GM19193 (cell line): Measurements from ENCODE around the gene NR1D2.

Experiments
- POLR2A ChIP-seq: IDR thresholded peaks from 4 replicates; pipeline ENCODE4 v1.6.1; 2011; ENCODE audit not compliant: insufficient read depth, insufficient read length; ENCODE audit errors: extremely low read depth

Gene NR1D2

DNA sequence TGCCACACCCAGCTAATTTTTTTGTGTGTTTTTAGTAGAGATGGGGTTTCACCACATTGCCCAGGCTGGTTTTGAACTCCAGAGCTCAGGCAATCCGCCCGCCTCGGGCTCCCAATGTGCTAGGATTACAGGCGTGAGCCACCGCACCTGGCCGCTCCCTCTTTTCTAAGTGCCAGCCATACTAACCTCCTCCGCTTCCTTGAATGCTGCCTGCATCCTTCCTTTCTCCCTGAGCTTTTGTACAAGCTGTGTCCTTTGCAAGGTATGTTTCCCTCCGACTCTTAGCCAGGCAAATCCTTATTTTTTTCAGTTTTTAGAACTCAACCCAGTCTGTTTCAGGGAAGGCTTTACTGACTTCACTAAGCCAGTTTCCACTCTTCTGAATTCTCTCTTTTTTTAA, 60.6 kb downstream of the NR1D2 start:
- no peak for TF ChIP-seq POLR2A

- TF ChIP-seq POLR2A = no peak
These were observed 67.6 kb downstream of the NR1D2 start for GRCh38 chr3:24012589-24013269.

GRCh38 chr3:24017305-24017704, 72.2 kb downstream of the NR1D2 start:
- TF ChIP-seq POLR2A = no peak

DNA sequence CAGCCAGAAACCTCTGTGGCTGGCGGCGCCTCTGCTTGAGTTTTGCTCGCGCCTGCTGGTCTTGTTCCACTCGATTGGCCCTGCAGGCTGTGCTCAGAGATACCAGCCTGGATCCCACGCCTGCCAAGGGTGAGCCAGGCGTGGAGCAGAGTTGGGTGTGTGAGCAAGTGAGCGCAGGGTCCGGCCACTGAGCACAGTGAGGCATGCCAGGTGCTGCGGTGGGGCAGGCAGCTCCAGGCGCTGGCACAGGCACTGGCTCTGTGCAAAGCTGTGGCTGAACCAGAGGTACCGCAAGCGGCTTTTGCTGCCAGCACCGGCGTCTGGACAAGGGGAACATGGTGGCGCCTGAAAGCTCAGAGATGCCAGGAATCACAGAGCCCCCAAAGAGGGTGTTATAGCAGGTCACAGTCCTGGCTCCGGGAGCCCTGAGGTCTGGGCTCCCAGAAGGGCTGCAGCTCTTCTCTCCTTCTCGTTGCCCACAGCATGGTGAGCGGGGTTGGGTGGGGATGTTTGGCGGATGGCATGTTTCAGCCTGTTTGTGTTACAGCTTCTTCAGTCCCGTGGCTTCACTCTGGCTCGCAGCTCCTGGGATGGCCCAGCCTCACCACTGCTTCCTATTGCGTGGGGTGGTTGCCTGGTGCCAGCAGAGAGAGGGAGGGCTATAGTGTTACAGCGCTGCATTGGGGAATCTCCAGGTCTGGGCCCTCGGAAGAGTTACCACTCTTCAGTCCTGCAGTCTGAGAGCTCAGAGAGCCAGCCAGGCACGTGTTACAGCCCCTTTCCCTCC, 73.9 kb downstream of the NR1D2 start:
- TF ChIP-seq POLR2A = no peak

GRCh38 chr3:24019585-24019984, 74.5 kb downstream of the NR1D2 start:
- TF ChIP-seq POLR2A = no peak

DNA sequence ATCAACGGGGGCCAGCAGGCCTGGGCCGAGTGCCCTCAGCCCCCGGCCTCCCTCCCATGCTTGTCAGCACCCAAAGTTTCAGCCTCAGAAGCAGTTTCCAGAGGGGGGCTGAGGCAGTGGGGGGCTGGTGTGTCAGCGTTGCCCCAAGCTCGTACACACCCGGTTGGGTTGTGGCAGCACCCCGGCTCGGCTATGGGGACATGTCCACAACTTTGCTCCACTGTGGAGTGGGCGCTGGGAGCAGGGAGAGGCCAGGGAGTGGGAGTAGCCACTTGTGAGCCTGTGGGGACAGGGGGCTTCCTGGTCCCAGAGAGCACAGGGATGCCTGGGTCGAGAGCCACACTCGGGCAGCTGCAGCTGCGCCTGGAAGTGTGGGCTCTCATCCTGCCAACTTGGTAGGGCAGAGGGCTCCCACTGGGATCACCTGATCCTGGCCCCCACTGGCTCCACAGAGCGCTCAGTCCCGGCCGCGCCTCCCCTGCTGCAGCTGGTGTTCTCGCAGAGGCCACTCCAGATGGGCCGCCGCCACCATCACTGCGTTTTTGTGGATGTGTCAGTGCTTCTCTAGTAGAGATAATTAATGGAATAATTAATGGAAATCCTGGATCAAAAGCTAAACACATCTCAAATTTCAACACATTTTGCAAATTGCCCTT, 75.1 kb downstream of the NR1D2 start:
- TF ChIP-seq POLR2A = no peak

DNA sequence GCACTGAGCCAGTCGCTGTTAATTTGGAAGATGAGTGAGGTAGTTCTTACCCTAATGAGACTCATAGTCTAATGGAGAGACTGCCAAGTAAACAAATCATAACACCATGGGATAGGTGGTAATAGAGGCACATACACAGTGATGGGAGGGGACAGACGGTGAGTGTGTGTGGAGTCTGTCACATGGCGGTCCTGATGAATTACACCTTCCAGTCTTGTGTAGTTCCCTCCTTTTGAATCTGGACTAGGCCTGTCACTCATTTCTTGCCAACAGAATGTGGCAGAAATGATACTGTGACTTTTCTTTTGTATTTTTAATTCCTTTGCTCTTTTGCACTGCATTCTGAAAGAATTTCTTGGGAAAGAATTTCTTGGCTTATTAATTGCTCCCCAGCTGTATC, 78.1 kb downstream of the NR1D2 start:
- TF ChIP-seq POLR2A = no peak

DNA sequence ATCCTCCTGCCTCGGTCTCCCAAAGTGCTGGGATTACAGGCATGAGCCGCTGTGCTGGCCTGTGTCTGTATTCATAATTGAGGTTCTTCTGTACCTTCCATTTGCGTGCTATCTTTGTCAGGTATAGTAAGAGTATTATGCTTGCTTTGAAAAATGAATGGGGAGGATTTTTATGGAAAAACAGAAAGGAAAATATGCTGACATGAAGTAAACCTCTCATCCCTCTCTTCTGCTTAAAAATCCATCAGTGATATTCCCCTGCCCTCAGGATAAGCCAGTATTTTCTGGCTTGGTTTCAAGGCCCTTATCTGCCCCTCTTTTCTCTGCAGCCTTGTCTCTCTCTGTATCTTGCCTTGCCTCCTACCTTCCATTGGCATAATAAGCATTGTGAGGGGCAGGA, 80.7 kb downstream of the NR1D2 start:
- TF ChIP-seq POLR2A = no peak

GRCh38 chr3:24027946-24028345, 82.9 kb downstream of the NR1D2 start:
- TF ChIP-seq POLR2A = no peak
